Activated CD8-positive, alpha-beta memory T cell treated with anti-CD3 and anti-CD28 coated beads, Interleukin-2, amount 10 ng/mL, durations not matched to agents 7 days and 5 days (primary cell): ENCODE data around the gene F7. TPM values are rescaled to one million over a fixed set of nuclear protein-coding genes. Genes with fewer than 3 reads are reported as not detected.

Experiments
- ATAC-seq: fragments of 150-1000 bp; cut with Tn5 transposase; one replicate; pipeline ENCODE4 v1.10.0; 2021; ENCODE audit warnings: moderate library complexity
- CTCF ChIA-PET: fragments of 350-600 bp; sonication (Branson Sonifier 250); formaldehyde crosslinking; loops from one replicate; lab custom pipeline; 2021; ENCODE audit warnings: antibody characterized with exemption; lab: Charles Lee
- DNase-seq: peaks from one replicate; pipeline ENCODE4 v3.0.0-alpha.2; 2020
- H3K27ac Mint-ChIP-seq: one replicate; pipeline ENCODE4 v1.8.0; 2021; ENCODE audit warnings: mild to moderate bottlenecking, mixed read lengths
- H3K27me3 Mint-ChIP-seq: one replicate; pipeline ENCODE4 v1.8.0; 2021; ENCODE audit warnings: mixed read lengths
- H3K36me3 Mint-ChIP-seq: one replicate; pipeline ENCODE4 v1.8.0; 2021; ENCODE audit warnings: mild to moderate bottlenecking, mixed read lengths
- H3K4me1 Mint-ChIP-seq: one replicate; pipeline ENCODE4 v1.8.0; 2021; ENCODE audit warnings: mixed read lengths
- H3K4me3 Mint-ChIP-seq: one replicate; pipeline ENCODE4 v1.8.0; 2021; ENCODE audit warnings: mild to moderate bottlenecking, moderate library complexity, mixed read lengths
- H3K9me3 Mint-ChIP-seq: one replicate; pipeline ENCODE4 v1.8.0; 2022; ENCODE audit warnings: low read depth, mixed read lengths
- total RNA-seq, 2 experiments: library from RNA; stranded (reverse); gene quantifications; one replicate each; pipeline ENCODE4 v1.2.3, GENCODE V29; 2021

F7 gene
- total RNA-seq, 2 experiments from 2014 or later: not detected

DNA sequence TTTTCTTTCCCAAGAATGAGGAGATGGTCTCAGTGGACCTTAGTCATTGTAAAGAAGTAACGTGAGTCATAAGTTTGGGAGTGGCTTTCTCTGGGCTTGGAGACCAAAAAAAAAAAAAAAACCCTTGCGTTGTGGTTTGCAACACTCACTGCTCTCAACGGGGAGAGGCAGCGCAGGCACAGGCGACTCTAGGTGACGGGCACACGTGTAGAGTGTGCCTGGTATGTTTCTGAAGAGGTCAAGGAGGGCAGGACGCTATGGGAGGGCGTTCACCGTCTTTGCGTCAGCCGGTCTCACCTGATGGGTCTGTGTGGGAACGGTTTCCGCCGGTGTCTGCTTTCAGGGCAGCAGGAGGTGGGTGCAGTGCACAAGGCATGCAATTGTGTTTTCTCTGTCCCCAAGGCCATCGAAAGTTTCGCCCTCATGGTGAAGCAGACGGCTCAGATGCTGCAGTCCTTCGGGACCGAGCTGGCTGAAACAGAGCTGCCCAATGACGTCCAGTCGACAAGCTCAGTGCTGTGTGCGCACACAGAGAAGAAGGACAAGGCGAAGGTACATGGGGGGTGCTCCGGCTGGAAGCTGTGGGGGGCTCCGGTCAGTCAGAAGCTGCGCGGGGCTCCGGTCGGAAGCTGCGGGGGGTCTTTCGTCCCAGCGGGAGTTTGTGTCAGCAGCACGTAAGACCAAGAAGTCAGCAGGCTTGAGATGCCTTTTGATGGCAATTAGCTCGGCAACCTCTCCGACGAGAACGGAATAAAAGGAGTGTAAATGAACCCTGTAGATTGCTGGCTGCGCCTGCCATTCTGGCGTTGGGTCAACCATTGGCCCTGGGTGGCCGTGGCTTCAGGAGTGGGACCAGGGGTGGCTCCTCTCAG is 40.8 kb upstream of the F7 start:
- H3K4me1 Mint-ChIP-seq: no peaks in the 10 kb centered on the region

DNA sequence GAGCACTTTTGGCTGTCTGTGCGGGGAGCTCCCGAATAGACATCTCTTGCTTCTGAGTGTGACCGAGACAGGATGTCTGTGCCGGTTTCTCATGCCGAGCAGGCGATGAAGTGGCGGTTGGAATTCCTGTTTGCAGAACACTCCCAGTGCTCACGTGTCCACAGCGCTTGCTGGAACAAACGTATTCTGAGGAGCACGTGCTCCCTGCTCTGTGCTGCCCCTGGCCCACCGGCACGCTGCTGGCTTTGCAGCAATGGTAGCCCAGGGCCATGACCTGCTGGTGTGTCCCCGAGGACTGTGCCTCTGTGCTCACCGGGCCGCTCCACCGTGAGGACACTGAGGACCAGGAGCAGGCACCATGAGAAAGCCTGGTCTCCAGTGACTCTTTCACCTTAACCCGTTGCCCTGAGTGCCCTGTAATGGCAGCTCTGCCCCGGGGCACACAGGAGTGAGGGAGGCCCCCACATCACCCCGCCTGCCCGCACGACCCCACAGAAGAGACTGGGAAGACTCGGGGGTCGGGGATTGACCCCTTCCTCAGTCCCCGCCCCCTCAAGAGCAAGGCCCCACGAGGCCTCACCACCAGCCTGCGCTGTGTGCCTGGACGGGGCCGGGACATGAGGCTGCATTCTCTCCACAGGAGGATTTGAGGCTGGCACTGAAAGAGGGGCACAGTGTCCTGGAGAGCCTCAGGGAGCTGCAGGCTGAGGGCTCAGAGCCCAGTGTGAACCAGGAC is 40.0 kb upstream of the F7 start:
- H3K36me3 Mint-ChIP-seq: no peaks in the 10 kb centered on the region
- H3K27me3 Mint-ChIP-seq: no peaks in the 10 kb centered on the region
- ATAC-seq (no peak), DNase-seq (no peak)
- H3K4me3 Mint-ChIP-seq: no peak overlapping the region
- H3K9me3 Mint-ChIP-seq: no peaks in the 10 kb centered on the region
- CTCF ChIA-PET: no interaction called here
- no peak overlapping the region for H3K27ac Mint-ChIP-seq
- H3K4me1 Mint-ChIP-seq: no peaks in the 10 kb centered on the region

More for the DNA sequence above, 40.8 kb upstream of the F7 start:
- ATAC-seq (no peak), DNase-seq (no peak)
- H3K27me3 Mint-ChIP-seq: no peaks in the 10 kb centered on the region
- no peaks in the 10 kb centered on the region for H3K36me3 Mint-ChIP-seq
- no peaks in the 10 kb centered on the region for H3K9me3 Mint-ChIP-seq
- CTCF ChIA-PET: no interaction called here
- no peak overlapping the region for H3K27ac Mint-ChIP-seq
- H3K4me3 Mint-ChIP-seq: no peak overlapping the region

DNA sequence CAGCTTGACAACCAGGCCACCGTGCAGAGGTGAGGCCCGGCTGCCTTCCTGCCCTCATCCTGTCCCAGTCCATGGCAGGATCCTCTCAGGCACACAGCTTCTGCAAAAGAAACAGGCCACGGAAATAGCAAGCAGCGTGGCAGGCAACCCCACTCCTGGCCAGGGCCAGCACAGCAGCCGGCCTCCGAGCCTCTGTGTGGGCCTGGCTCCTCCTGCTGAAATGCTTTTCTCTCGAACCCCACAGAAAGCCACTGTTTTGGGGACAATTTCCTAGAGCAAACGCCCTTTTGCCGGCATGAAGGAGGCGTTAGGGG is 39.5 kb upstream of the F7 start:
- Mint-ChIP-seq H3K36me3 (no peaks in the 10 kb centered on the region), H3K9me3 (no peaks in the 10 kb centered on the region)

DNA sequence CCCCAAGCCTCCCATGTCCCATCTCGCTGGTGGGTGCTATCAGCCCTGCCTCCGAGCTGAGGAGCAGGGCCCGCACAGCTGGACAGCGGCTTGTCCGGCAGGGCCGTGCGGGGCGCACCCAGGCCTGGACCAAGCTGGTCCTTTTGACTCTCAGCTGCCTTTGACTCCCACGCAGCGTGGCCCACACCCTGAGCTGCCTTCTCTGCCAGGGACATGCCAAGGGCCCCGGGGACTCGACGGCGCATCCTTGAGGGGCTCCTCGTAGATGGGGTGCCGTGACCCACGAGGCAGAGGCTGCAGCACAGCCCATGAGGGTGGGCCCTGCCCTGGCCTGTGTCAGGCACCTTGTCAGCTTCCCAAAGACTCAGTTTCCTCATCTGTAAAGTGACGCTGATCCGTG is 38.8 kb upstream of the F7 start:
- H3K4me3 Mint-ChIP-seq: no peak overlapping the region
- no peak overlapping the region for H3K27ac Mint-ChIP-seq
- H3K4me1 Mint-ChIP-seq: no peaks in the 10 kb centered on the region
- H3K36me3 Mint-ChIP-seq: no peaks in the 10 kb centered on the region
- no peaks in the 10 kb centered on the region for H3K9me3 Mint-ChIP-seq
- H3K27me3 Mint-ChIP-seq: no peaks in the 10 kb centered on the region
- no peak for DNase-seq
- CTCF ChIA-PET: no interaction called here
- no peak for ATAC-seq

More for the DNA sequence above, 39.5 kb upstream of the F7 start:
- no peaks in the 10 kb centered on the region for H3K27me3 Mint-ChIP-seq
- DNase-seq (no peak), ATAC-seq (no peak)
- CTCF ChIA-PET: no interaction called here
- no peak overlapping the region for H3K4me3 Mint-ChIP-seq
- no peaks in the 10 kb centered on the region for H3K4me1 Mint-ChIP-seq
- no peak overlapping the region for H3K27ac Mint-ChIP-seq

DNA sequence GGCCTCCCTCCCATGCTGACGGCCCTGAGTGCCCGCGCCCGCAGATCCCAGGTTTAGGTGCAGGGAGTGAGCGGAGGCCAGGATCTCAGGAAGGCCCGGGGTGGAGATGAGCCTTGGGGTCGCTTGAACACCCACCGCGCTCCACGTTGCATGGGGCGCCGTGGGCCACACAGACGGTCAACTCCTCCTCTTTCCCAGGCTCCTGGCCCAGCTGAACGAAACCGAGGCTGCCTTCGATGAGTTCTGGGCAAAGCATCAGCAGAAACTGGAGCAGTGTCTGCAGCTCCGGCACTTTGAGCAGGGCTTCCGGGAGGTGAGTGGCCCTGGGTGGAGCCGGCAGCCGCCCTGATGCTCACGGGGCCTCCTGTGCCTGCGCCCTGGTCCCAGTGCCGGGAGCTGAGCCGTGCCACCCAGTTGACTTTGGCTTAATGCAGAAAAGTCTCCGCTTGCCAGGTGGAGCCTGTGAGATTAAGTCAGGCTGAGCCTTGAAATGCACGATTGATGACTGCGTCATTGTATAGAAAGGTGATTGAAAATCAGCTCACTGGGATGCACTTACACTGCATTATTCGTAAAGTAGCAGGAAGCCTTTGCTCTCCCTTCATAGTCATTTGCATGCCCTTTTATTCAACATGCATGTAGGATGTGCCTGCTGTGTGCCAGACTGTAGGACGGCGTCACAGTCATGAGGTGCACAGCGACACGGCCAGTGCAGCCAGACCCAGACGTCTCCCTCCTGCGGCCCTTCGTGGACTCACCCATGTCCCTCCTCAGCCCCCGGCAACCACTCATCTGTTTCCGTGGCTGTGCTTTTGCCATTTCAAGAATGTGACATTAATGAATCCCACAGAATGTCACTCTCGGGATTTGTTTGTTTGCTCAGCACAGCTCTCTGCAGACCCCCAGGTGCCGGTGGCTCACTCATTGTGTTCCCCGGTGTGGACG is 35.5 kb upstream of the F7 start:
- ATAC-seq: no peak
- H3K36me3 Mint-ChIP-seq: no peaks in the 10 kb centered on the region

DNA sequence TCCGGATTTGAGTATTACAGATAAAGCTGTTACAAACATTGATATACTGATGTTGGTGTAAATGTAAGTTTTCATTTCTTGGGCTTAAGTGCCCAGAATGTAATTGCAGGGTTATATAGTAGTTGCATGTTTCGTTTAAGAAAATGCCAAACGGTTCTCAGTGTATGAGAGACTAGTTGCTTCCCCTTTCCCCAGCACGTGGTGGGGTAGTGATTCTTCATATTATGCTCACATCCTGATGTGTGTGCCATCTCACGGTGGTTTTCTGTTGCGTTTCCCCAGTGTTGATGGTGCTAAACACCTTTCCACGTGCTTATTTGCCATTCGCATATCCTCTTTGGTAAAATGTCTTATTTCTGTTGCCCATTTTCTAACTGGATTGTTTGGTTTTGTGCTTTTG is 34.7 kb upstream of the F7 start:
- CTCF ChIA-PET: interaction anchor here (1.3 kb wide), 1 partner anchor 128 kb away, joined by 3 read pairs; no protein-coding TSS in a partner anchor
- no peaks in the 10 kb centered on the region for H3K36me3 Mint-ChIP-seq
- no peak overlapping the region for H3K4me3 Mint-ChIP-seq
- no peaks in the 10 kb centered on the region for H3K9me3 Mint-ChIP-seq
- no peak overlapping the region for H3K27ac Mint-ChIP-seq
- ATAC-seq (no peak), DNase-seq (no peak)
- no peaks in the 10 kb centered on the region for H3K4me1 Mint-ChIP-seq
- H3K27me3 Mint-ChIP-seq: no peaks in the 10 kb centered on the region

More for the DNA sequence above, 35.5 kb upstream of the F7 start:
- H3K9me3 Mint-ChIP-seq: no peaks in the 10 kb centered on the region
- CTCF ChIA-PET: interaction anchor here (1.3 kb wide), 1 partner anchor 127 kb away, joined by 3 read pairs; no protein-coding TSS in a partner anchor
- no peak overlapping the region for H3K27ac Mint-ChIP-seq
- no peaks in the 10 kb centered on the region for H3K27me3 Mint-ChIP-seq
- H3K4me1 Mint-ChIP-seq: no peaks in the 10 kb centered on the region
- no peak overlapping the region for H3K4me3 Mint-ChIP-seq
- DNase-seq: no peak

DNA sequence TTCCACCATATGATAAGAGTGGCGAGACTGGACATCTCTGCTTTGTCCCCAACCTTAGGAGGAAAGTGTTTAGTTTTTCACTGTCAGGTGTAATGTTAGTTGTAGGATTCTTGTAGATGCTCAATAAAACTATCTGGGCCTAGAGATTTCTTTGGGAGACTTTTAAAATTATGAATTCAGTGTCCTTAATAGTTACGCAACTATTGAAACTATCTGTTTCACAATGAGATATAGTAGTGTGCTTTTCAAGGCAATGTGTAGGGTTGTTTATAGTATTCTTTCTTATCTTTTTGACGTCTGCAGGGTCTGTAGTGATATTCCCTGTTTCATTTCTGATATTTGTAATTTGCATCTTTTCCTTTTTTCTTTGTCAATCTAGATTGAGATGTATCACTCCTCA is 33.2 kb upstream of the F7 start:
- Mint-ChIP-seq H3K27ac (no peak overlapping the region), H3K27me3 (no peaks in the 10 kb centered on the region), H3K4me1 (no peaks in the 10 kb centered on the region), H3K9me3 (no peaks in the 10 kb centered on the region), H3K4me3 (no peak overlapping the region), H3K36me3 (no peaks in the 10 kb centered on the region)
- DNase-seq: no peak
- CTCF ChIA-PET: no interaction called here
- no peak for ATAC-seq

DNA sequence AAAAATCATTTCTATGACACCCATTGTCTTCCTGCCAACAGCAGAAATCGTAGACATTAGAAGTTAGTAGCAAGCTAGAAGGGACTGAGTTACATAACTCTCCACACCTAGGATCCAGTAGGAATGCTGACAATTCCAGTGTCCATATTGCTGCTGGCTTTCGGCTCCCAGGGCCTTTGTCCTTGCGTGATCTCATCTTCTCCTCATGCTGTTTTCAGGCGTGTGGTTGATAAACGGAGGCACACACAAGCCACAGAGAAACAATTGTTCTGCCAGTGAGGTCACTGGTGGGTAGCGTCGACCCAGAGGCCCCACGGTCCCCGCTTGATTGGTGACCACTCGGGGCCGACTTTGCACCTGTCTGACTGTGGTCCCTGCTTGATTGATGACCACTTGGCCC is 31.6 kb upstream of the F7 start:
- Mint-ChIP-seq H3K9me3 (no peaks in the 10 kb centered on the region), H3K27ac (no peak overlapping the region), H3K4me3 (no peak overlapping the region), H3K27me3 (no peaks in the 10 kb centered on the region), H3K4me1 (no peaks in the 10 kb centered on the region), H3K36me3 (no peaks in the 10 kb centered on the region)
- CTCF ChIA-PET: no interaction called here
- ATAC-seq (no peak), DNase-seq (no peak)

DNA sequence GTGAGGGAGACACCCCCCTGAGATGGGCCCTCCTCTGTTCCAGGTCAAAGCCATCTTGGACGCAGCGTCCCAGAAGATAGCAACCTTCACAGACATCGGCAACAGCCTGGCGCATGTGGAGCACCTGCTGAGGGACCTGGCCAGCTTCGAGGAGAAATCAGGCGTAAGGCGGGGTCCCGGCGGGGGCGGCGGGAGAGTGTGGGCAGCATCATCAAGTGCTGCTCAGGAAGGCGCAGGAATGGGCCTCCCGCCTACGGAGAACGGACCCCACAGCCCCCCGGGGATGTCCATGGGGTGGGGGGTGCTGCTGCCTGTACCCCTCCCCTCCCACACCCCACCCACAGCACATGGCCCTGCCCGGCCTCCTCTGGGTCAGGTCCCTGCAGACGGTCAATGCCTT is 31.2 kb upstream of the F7 start:
- ATAC-seq: no peak
- no peak for DNase-seq
- H3K27me3 Mint-ChIP-seq: no peaks in the 10 kb centered on the region
- CTCF ChIA-PET: no interaction called here
- no peak overlapping the region for H3K4me3 Mint-ChIP-seq
- no peaks in the 10 kb centered on the region for H3K36me3 Mint-ChIP-seq
- no peak overlapping the region for H3K27ac Mint-ChIP-seq
- no peaks in the 10 kb centered on the region for H3K4me1 Mint-ChIP-seq
- no peaks in the 10 kb centered on the region for H3K9me3 Mint-ChIP-seq

DNA sequence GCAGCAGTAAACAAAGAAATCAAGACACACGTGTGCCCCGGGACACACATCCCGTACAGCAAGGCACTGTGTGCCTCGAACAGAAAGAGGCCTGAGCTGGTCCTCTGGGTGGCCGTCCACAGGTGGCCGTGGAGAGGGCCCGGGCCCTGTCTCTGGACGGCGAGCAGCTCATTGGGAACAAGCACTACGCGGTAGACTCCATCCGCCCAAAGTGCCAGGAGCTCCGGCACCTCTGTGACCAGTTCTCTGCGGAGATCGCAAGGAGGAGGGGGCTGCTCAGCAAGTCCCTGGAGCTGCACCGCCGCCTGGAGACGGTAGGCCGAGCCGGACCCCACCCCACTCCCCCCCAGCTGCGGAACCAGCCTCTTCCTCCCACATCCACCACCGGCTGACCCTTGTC is 30.7 kb upstream of the F7 start:
- Mint-ChIP-seq H3K27me3 (no peaks in the 10 kb centered on the region), H3K4me3 (no peak overlapping the region), H3K4me1 (no peaks in the 10 kb centered on the region), H3K9me3 (no peaks in the 10 kb centered on the region), H3K27ac (no peak overlapping the region), H3K36me3 (no peaks in the 10 kb centered on the region)
- no peak for ATAC-seq
- no peak for DNase-seq
- CTCF ChIA-PET: no interaction called here

DNA sequence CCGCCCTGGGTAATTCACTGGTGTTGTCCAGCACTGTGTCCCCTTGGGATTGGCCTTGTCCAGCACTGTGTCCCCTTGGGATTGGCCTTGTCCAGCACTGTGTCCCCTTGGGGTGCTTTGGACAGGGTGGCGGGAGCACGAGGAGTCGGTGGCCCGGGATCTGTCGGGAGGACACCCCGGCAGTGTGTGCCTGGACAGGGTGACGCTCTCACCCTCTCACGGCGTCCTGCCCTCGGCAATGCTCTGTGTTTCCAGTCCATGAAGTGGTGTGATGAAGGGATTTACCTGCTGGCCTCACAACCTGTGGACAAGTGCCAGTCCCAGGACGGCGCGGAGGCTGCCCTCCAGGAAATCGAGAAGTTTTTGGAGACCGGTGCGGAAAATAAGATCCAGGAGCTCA is 29.9 kb upstream of the F7 start:
- ATAC-seq: no peak
- CTCF ChIA-PET: no interaction called here
- no peaks in the 10 kb centered on the region for H3K9me3 Mint-ChIP-seq
- no peak overlapping the region for H3K4me3 Mint-ChIP-seq
- no peak for DNase-seq
- H3K27me3 Mint-ChIP-seq: no peaks in the 10 kb centered on the region
- no peaks in the 10 kb centered on the region for H3K36me3 Mint-ChIP-seq
- no peak overlapping the region for H3K27ac Mint-ChIP-seq
- H3K4me1 Mint-ChIP-seq: no peaks in the 10 kb centered on the region

DNA sequence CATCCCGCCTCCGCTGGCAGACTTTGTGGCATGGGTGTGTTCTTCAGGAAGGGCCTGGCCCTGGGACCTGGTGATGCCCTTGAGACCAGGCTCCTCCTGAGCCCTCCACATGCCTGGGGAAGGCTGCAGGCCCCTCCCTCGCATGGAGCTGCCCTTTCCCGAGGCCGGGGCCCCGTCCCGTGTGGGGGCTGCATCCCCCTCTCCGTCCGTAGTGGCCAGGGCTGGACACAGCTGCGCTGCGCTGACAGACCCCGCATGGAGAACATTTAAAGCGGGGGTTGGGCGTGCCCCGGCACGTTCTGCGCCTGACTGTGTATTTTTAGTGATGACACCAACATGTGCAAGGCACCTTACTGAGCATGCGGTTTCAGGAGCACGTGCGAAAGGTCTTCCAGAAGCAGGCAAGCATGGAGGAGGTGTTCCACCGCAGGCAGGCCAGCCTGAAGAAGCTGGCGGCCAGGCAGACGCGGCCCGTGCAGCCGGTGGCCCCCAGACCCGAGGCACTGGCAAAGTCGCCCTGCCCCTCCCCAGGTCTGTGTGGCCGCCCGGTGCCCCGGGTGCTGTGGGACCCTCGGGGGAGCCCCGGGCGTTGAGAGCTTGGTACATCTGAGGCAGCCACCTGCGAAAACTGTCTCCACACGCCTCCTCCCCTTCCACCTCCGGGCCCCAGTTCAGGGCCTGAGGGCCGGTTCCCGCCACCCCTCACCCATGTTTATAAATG is 28.8 kb upstream of the F7 start:
- no peaks in the 10 kb centered on the region for H3K36me3 Mint-ChIP-seq
- ATAC-seq (no peak), DNase-seq (no peak)
- CTCF ChIA-PET: no interaction called here
- no peaks in the 10 kb centered on the region for H3K9me3 Mint-ChIP-seq
- no peak overlapping the region for H3K4me3 Mint-ChIP-seq
- no peak overlapping the region for H3K27ac Mint-ChIP-seq
- H3K27me3 Mint-ChIP-seq: no peaks in the 10 kb centered on the region
- H3K4me1 Mint-ChIP-seq: no peaks in the 10 kb centered on the region

DNA sequence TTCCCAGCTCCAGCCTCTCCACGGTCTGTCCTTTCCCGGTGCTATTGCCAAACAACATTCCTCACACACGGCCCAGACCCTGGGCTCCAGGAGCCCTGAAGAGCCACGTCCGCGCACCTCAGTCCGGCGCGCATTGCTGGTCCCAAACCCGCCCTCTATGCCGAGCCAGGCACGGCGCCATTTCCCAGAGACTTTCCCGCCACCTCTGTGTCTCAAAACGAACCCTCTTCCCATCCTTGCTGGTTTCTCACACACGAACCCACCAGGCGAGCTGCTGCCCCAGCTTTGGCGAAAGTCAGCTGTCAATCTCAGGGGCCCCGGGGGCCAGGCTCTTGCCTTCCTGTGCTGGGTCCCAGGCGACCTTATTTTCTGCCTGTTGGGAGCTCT is 28.0 kb upstream of the F7 start:
- DNase-seq: no peak
- no peaks in the 10 kb centered on the region for H3K9me3 Mint-ChIP-seq
- CTCF ChIA-PET: no interaction called here
- H3K27ac Mint-ChIP-seq: no peak overlapping the region
- H3K36me3 Mint-ChIP-seq: no peaks in the 10 kb centered on the region
- H3K4me1 Mint-ChIP-seq: no peaks in the 10 kb centered on the region
- no peaks in the 10 kb centered on the region for H3K27me3 Mint-ChIP-seq
- ATAC-seq: no peak
- no peak overlapping the region for H3K4me3 Mint-ChIP-seq
